Common myeloid progenitor, CD34-positive (primary cell): ENCODE data around the gene NRIP2.

Source experiments
- CTCF ChIA-PET: fragments of 350-600 bp; sonication (Branson Sonifier 250); formaldehyde crosslinking; loops from one replicate; lab custom pipeline; 2021; ENCODE audit warnings: antibody characterized with exemption; lab: Charles Lee
- POLR2A ChIA-PET: fragments of 350-600 bp; sonication (Branson Sonifier 250); formaldehyde crosslinking; loops from one replicate; lab custom pipeline; 2021; ENCODE audit warnings: antibody characterized with exemption; lab: Charles Lee
- DNase-seq, 3 donors: peaks; one replicate each; pipeline versions ENCODE4 v3.0.0 to v3.0.0-alpha.2; 2013
- H3K27ac ChIP-seq, 2 experiments: 1 replicate in 1 of 2; 2 replicates in 1 of 2; pipeline ENCODE4 v1.7.0; 2013; ENCODE audit warnings: inconsistent platforms in 2 of 2, low read length in 2 of 2, mild to moderate bottlenecking in 2 of 2, low read depth in 1 of 2, moderate library complexity in 1 of 2; ENCODE audit not compliant: severe bottlenecking in 2 of 2, insufficient read depth in 1 of 2, poor library complexity in 1 of 2
- H3K27me3 ChIP-seq, 5 experiments: replicated peaks in 2 of 5; 1 replicate in 3 of 5; 2 replicates in 2 of 5; pipeline versions ENCODE4 v1.6.1 to v1.7.0; 2013; ENCODE audit warnings: low read length in 4 of 5, mild to moderate bottlenecking in 2 of 5, moderate library complexity in 2 of 5, inconsistent platforms in 1 of 5; ENCODE audit not compliant: insufficient read depth in 5 of 5, control insufficient read depth in 4 of 5
- H3K36me3 ChIP-seq, 4 experiments: 1 replicate in 2 of 4; 2 replicates in 2 of 4; pipeline versions ENCODE4 v1.6.1 to v1.7.0; 2013; ENCODE audit warnings: low read length in 3 of 4, control low read depth in 1 of 4, mild to moderate bottlenecking in 1 of 4; ENCODE audit not compliant: control insufficient read depth in 4 of 4, insufficient read depth in 4 of 4
- H3K4me1 ChIP-seq, 4 experiments: 1 replicate in 3 of 4; 2 replicates in 1 of 4; pipeline versions ENCODE4 v1.6.1 to v1.7.1; 2013; ENCODE audit warnings: low read length in 3 of 4, mild to moderate bottlenecking in 3 of 4, control low read depth in 1 of 4, inconsistent platforms in 1 of 4, moderate library complexity in 1 of 4; ENCODE audit not compliant: control insufficient read depth in 4 of 4, insufficient read depth in 4 of 4; ENCODE audit errors: control extremely low read depth in 1 of 4
- H3K4me3 ChIP-seq, 7 experiments: 1 replicate in 4 of 7; 2 replicates in 3 of 7; pipeline versions ENCODE4 v1.5.1 to v1.7.0; 2013; ENCODE audit warnings: mild to moderate bottlenecking in 7 of 7, low read length in 6 of 7, moderate library complexity in 6 of 7, inconsistent platforms in 2 of 7, low read depth in 2 of 7, control low read depth in 1 of 7; ENCODE audit not compliant: insufficient read depth in 4 of 7, control insufficient read depth in 1 of 7; ENCODE audit errors: extremely low read depth in 1 of 7
- H3K9me3 ChIP-seq, 5 experiments: 1 replicate in 4 of 5; 2 replicates in 1 of 5; pipeline versions ENCODE4 v1.6.1 to v1.7.1; 2013; ENCODE audit warnings: low read length in 4 of 5, mild to moderate bottlenecking in 2 of 5, inconsistent platforms in 1 of 5, low read depth in 1 of 5, moderate library complexity in 1 of 5; ENCODE audit not compliant: control insufficient read depth in 4 of 5, insufficient read depth in 2 of 5; ENCODE audit errors: control extremely low read depth in 1 of 5
- WGBS: methylation state at CpG from one replicate; pipeline ENCODE4 v1.1.5; 2013; ENCODE audit not compliant: insufficient coverage; 5-methylcytosine and 5-hydroxymethylcytosine counted together

The NRIP2 gene

DNA sequence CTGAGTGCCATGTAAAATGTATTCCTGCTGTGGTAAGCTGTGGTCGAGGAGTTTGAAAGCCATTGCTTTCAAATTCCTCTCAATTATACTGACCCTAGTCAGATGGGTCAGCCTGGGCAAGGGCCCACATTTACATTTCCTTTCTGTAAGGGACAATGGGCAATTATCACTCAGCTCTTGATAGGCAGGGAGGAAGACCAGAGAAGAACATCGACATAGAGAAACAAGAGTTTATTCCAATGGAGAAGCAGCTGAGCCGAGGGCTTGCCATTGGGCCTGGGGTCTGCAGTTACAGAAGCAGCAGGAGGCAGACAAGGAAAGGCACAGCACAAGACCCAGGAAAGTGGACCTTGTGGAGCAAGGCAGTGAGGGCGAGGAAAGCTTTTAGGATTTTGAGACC is 9.7 kb downstream of the NRIP2 start:
- WGBS: 94% methylated on average over 3 of the region's 4 CpGs
- no peak for DNase-seq
- no peak overlapping the region for H3K27ac ChIP-seq
- peaks cover 11 to 93% (median 74%) of the 10 kb centered on the region in 4 experiments for H3K36me3 ChIP-seq
- no peak overlapping the region for H3K4me3 ChIP-seq
- no peaks in the 10 kb centered on the region for H3K4me1 ChIP-seq
- ChIA-PET POLR2A (interaction anchor here (0.8 kb wide), 1 partner anchor 51 kb away, joined by 3 read pairs; no protein-coding TSS in a partner anchor), CTCF (interaction anchor here (1.0 to 2.7 kb wide), 2 partner anchors 9 to 13 kb away, joined by 3 to 14 read pairs; partner anchors contain the start of gene ITFG2)
- H3K9me3 ChIP-seq: no peaks in the 10 kb centered on the region
- H3K27me3 ChIP-seq: no peaks in the 10 kb centered on the region

DNA sequence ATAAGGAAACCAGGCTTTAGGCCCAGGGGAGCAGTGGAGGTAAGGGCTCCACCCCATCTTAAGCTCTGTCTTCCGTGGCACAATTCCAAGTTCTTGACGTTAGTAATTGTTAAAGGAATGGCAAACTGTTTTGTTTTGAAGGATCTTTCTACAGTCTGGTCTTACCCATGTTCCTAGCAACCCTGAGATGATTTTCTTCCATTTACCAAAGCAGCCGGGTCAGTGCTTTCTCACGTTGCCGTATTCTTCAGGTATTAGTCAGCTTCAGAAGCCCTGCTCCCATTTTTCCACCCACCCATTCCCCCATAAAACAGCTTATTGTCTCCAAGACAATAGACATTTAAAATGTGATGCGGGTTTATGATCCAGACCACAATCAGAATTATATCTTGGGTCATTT is 10.3 kb downstream of the NRIP2 start:
- 100% methylated on average over 6 of the region's 6 CpGs for WGBS
- Histone ChIP-seq H3K9me3 (no peaks in the 10 kb centered on the region), H3K4me1 (no peaks in the 10 kb centered on the region), H3K27ac (no peak overlapping the region), H3K27me3 (no peaks in the 10 kb centered on the region), H3K36me3 (peaks cover 11 to 97% (median 79%) of the 10 kb centered on the region in 4 experiments), H3K4me3 (no peak overlapping the region)
- POLR2A ChIA-PET: no interaction called here
- DNase-seq: no peak
- CTCF ChIA-PET: interaction anchor here (1.0 to 2.7 kb wide), 2 partner anchors 9 to 12 kb away, joined by 3 to 14 read pairs; partner anchors contain the start of gene ITFG2

DNA sequence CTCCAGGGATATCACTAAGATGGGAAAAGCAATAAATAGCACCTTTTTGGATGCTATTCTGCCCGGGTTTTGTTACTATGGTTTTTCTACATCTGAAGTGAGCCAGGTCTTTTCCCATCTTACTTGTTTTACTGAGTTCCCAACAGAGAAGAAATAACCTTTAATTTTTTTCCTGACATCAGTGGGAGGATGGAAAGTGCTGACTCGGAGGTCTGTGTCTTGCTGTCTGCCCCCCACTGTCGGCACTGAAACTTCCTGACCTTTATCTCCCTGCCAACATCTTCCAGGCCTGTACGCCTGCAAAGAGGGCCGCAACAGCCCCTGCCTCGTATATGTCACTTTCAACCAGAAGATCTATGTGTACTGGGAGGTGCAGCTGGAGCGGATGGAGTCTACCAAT is 11.4 kb downstream of the NRIP2 start:
- Histone ChIP-seq H3K36me3 (peaks cover 11 to 97% (median 80%) of the 10 kb centered on the region in 4 experiments), H3K9me3 (no peaks in the 10 kb centered on the region), H3K4me3 (no peak overlapping the region), H3K27me3 (no peaks in the 10 kb centered on the region), H3K4me1 (no peaks in the 10 kb centered on the region), H3K27ac (no peak overlapping the region)
- POLR2A ChIA-PET: no interaction called here
- 100% methylated on average over 5 of the region's 7 CpGs for WGBS
- no peak for DNase-seq
- CTCF ChIA-PET: interaction anchor here (1.3 to 2.7 kb wide), 2 partner anchors 8 to 14 kb away, joined by 3 to 14 read pairs; no protein-coding TSS in a partner anchor

DNA sequence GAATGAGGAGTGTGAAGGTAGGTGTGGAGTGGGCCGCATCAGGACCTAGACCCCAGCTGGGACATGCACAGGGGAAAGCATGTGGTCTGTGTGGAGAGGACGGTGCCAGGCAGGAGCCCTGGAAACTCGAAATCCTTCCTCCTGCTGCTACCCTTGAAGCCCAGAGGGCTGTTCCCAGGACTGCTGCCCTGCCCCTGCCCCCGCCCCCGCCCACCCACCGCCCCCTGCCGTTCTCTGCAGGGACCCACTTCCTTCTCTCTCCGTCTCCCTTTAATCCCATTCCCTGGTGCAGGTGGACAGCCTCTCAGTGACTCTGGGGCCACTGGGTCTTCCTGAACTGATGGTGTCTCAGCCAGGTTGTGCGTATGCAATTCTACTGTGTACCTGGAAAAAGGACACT is 14.4 kb downstream of the NRIP2 start:
- DNase-seq: no peak
- ChIA-PET CTCF (no interaction called here), POLR2A (no interaction called here)
- Histone ChIP-seq H3K4me3 (no peak overlapping the region), H3K9me3 (no peaks in the 10 kb centered on the region), H3K36me3 (peaks cover 9 to 84% (median 76%) of the 10 kb centered on the region in 4 experiments), H3K4me1 (no peaks in the 10 kb centered on the region), H3K27ac (no peak overlapping the region), H3K27me3 (no peaks in the 10 kb centered on the region)
- 93% methylated on average over 3 of the region's 9 CpGs for WGBS

DNA sequence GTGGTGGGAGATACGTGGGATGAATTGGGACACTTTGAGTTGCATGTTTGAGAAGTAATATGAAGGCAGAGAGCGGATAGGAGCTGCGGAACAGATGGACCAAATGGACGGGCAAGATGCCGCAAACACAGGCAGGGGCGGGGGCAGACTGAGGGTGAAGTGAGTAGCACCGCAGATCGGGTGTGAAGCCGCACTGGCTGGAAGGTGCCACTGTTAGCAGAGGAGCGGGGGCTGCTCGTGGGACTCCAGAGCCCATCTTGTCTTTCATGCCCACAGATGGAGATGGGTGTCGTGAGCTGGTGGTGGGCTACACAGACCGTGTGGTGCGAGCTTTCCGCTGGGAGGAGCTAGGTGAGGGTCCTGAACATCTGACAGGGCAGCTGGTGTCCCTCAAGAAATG is 15.0 kb downstream of the NRIP2 start:
- H3K4me1 ChIP-seq: peaks cover 0 to 3% (median 1%) of the 10 kb centered on the region in 4 experiments
- CTCF ChIA-PET: no interaction called here
- no peaks in the 10 kb centered on the region for H3K9me3 ChIP-seq
- POLR2A ChIA-PET: interaction anchor here (0.6 kb wide), 1 partner anchor 98 kb away, joined by 3 read pairs; no protein-coding TSS in a partner anchor
- 100% methylated on average over 15 of the region's 15 CpGs for WGBS
- H3K36me3 ChIP-seq: peaks cover 9 to 81% (median 71%) of the 10 kb centered on the region in 4 experiments
- no peak overlapping the region for H3K27ac ChIP-seq
- H3K27me3 ChIP-seq: no peaks in the 10 kb centered on the region
- H3K4me3 ChIP-seq: no peak overlapping the region
- no peak for DNase-seq

DNA sequence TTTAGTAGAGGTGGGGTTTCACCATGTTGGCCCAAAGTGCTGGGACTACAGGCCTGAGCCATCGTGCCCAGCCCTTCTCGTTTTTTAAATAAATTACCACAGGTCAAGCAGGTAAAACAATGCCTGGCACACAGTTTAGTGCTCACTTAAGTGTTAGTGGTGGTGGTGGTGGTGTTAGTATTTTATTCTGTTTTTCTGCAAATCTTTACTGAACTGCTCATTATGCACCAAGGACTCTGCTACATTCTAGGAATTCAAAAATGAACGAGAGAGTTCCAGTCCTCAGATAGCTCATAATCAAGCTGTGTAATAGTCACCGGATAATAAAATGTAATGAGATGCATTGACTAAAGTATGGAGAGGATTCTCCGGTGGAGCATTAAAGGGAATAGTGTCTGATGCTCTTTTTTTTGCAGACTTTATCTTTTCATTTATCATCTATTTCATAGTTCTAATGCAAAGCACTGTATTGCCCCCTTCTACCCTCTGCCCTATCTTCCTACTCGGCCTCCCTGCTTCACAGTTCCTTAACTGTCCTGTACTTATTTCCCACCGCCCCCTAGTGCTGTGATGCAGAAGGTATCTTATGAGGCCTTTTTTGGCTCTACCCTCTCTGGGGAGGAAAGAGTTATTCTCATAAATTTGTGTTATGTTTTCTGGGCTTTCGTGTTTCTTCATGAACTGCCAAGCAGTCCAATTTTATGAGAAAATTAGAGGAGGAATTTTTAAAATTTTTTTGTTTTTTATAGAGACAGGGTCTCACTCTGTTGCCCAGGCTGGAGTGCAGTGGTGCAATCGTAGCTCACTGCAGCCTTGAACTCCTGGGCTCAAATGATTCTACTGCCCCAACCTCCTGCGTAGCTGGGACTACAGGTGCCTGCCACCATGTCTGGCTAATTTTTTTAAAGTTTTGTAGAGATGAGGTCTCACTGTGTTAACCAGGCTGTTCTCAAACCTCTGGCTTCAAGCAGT is 21.3 kb downstream of the NRIP2 start:
- Histone ChIP-seq H3K27ac (peak overlapping the region; percentile 81 to 88), H3K4me3 (peak overlapping the region; percentile 75 to 95 (median 88)), H3K4me1 (peaks cover 9 to 25% (median 16%) of the 10 kb centered on the region in 4 experiments), H3K36me3 (peaks cover 6 to 29% (median 17%) of the 10 kb centered on the region in 4 experiments), H3K9me3 (no peaks in the 10 kb centered on the region), H3K27me3 (no peaks in the 10 kb centered on the region)
- ChIA-PET CTCF (interaction anchor here (0.9 to 3.8 kb wide), 12 partner anchors 9 to 131 kb away, joined by 3 to 25 read pairs (median 4); no protein-coding TSS in a partner anchor), POLR2A (interaction anchor here (0.6 to 1.1 kb wide), 2 partner anchors 17 to 245 kb away, joined by 3 read pairs; no protein-coding TSS in a partner anchor)
- peak; percentile 71 to 88 (median 82) for DNase-seq
- 33% methylated on average over 3 of the region's 10 CpGs for WGBS
